IPS-18a (cell line): Measurements from ENCODE around the gene PIK3R6.

Experiments
- H3K27ac ChIP-seq: one replicate; pipeline ENCODE4 v1.5.1; 2013; ENCODE audit warnings: low read length
- H3K27me3 ChIP-seq: one replicate; pipeline ENCODE4 v1.6.1; 2013; ENCODE audit warnings: mild to moderate bottlenecking, low read length; ENCODE audit not compliant: control insufficient read depth, insufficient read depth
- H3K36me3 ChIP-seq: one replicate; pipeline ENCODE4 v1.6.1; 2013; ENCODE audit warnings: low read depth, low read length; ENCODE audit not compliant: control insufficient read depth
- H3K4me1 ChIP-seq: one replicate; pipeline ENCODE4 v1.6.1; 2013; ENCODE audit warnings: low read depth, low read length; ENCODE audit not compliant: control insufficient read depth
- H3K4me3 ChIP-seq: one replicate; pipeline ENCODE4 v1.5.1; 2013; ENCODE audit warnings: low read length
- H3K9ac ChIP-seq: one replicate; pipeline ENCODE4 v1.6.1; 2013; ENCODE audit warnings: mild to moderate bottlenecking, low read length, moderate library complexity
- H3K9me3 ChIP-seq: one replicate; pipeline ENCODE4 v1.6.1; 2013; ENCODE audit warnings: low read depth, low read length; ENCODE audit not compliant: control insufficient read depth

Gene PIK3R6

GRCh38 chr17:8904201-8904600, 36.7 kb upstream of the PIK3R6 start:
- H3K4me1 ChIP-seq, result peaks cover 11% of the 10 kb centered on the region
- H3K27ac ChIP-seq, result no peak overlapping the region
- no peaks in the 10 kb centered on the region for H3K36me3 ChIP-seq
- no peaks in the 10 kb centered on the region for H3K27me3 ChIP-seq
- no peaks in the 10 kb centered on the region for H3K9me3 ChIP-seq
- no peak overlapping the region for H3K9ac ChIP-seq
- no peak overlapping the region for H3K4me3 ChIP-seq

GRCh38 chr17:8900626-8901585, 33.4 kb upstream of the PIK3R6 start:
- Histone ChIP-seq H3K27ac (no peak overlapping the region), H3K9me3 (no peaks in the 10 kb centered on the region), H3K36me3 (no peaks in the 10 kb centered on the region), H3K27me3 (no peaks in the 10 kb centered on the region), H3K4me3 (peak overlapping the region; percentile 13), H3K4me1 (peaks cover 11% of the 10 kb centered on the region), H3K9ac (no peak overlapping the region)

- H3K4me1 ChIP-seq, result peaks cover 11% of the 10 kb centered on the region
These were observed 32.7 kb upstream of the PIK3R6 start for GRCh38 chr17:8900207-8900606.

GRCh38 chr17:8898636-8899035, 31.2 kb upstream of the PIK3R6 start:
- H3K9me3 ChIP-seq, result no peaks in the 10 kb centered on the region
- H3K27ac ChIP-seq, result no peak overlapping the region
- peaks cover 8% of the 10 kb centered on the region for H3K27me3 ChIP-seq
- H3K4me1 ChIP-seq, result peaks cover 21% of the 10 kb centered on the region
- no peak overlapping the region for H3K9ac ChIP-seq
- no peaks in the 10 kb centered on the region for H3K36me3 ChIP-seq
- no peak overlapping the region for H3K4me3 ChIP-seq

More at GRCh38 chr17:8900207-8900606, 32.7 kb upstream of the PIK3R6 start:
- Histone ChIP-seq H3K9ac (no peak overlapping the region), H3K4me3 (no peak overlapping the region), H3K27ac (no peak overlapping the region), H3K9me3 (no peaks in the 10 kb centered on the region), H3K36me3 (no peaks in the 10 kb centered on the region), H3K27me3 (no peaks in the 10 kb centered on the region)

- no peaks in the 10 kb centered on the region for H3K9me3 ChIP-seq
- H3K27me3 ChIP-seq, result peaks cover 10% of the 10 kb centered on the region
- peaks cover 25% of the 10 kb centered on the region for H3K4me1 ChIP-seq
- no peak overlapping the region for H3K27ac ChIP-seq
- H3K36me3 ChIP-seq, result no peaks in the 10 kb centered on the region
- H3K9ac ChIP-seq, result no peak overlapping the region
- no peak overlapping the region for H3K4me3 ChIP-seq
These were observed 30.7 kb upstream of the PIK3R6 start for GRCh38 chr17:8898126-8898525.

- Histone ChIP-seq H3K4me3 (no peak overlapping the region), H3K27ac (no peak overlapping the region), H3K9me3 (no peaks in the 10 kb centered on the region), H3K27me3 (peaks cover 10% of the 10 kb centered on the region), H3K4me1 (peaks cover 28% of the 10 kb centered on the region), H3K36me3 (no peaks in the 10 kb centered on the region), H3K9ac (no peak overlapping the region)
These were observed 29.5 kb upstream of the PIK3R6 start for GRCh38 chr17:8896641-8897635.

- Histone ChIP-seq H3K27ac (no peak overlapping the region), H3K4me1 (peaks cover 27% of the 10 kb centered on the region), H3K9me3 (no peaks in the 10 kb centered on the region)
These were observed 28.6 kb upstream of the PIK3R6 start for GRCh38 chr17:8896087-8896486.

GRCh38 chr17:8894673-8895578, 27.5 kb upstream of the PIK3R6 start:
- peaks cover 16% of the 10 kb centered on the region for H3K4me1 ChIP-seq
- no peak overlapping the region for H3K27ac ChIP-seq
- peak overlapping the region; percentile 25 for H3K9ac ChIP-seq
- H3K36me3 ChIP-seq, result no peaks in the 10 kb centered on the region
- peak overlapping the region; percentile 47 for H3K4me3 ChIP-seq
- H3K9me3 ChIP-seq, result no peaks in the 10 kb centered on the region
- H3K27me3 ChIP-seq, result peaks cover 10% of the 10 kb centered on the region

More at GRCh38 chr17:8896087-8896486, 28.6 kb upstream of the PIK3R6 start:
- Histone ChIP-seq H3K9ac (no peak overlapping the region), H3K36me3 (no peaks in the 10 kb centered on the region), H3K27me3 (peaks cover 10% of the 10 kb centered on the region), H3K4me3 (no peak overlapping the region)

- H3K9me3 ChIP-seq, result no peaks in the 10 kb centered on the region
- no peaks in the 10 kb centered on the region for H3K36me3 ChIP-seq
- H3K4me3 ChIP-seq, result peak overlapping the region; percentile 47
- H3K9ac ChIP-seq, result peak overlapping the region; percentile 25
- H3K4me1 ChIP-seq, result peaks cover 16% of the 10 kb centered on the region
- H3K27me3 ChIP-seq, result peaks cover 10% of the 10 kb centered on the region
- no peak overlapping the region for H3K27ac ChIP-seq
These were observed 26.8 kb upstream of the PIK3R6 start for GRCh38 chr17:8894202-8894671.

- peak overlapping the region; percentile 25 for H3K9ac ChIP-seq
- peak overlapping the region; percentile 47 for H3K4me3 ChIP-seq
- H3K36me3 ChIP-seq, result no peaks in the 10 kb centered on the region
- no peak overlapping the region for H3K27ac ChIP-seq
- no peaks in the 10 kb centered on the region for H3K9me3 ChIP-seq
- H3K27me3 ChIP-seq, result peaks cover 10% of the 10 kb centered on the region
- peaks cover 16% of the 10 kb centered on the region for H3K4me1 ChIP-seq
These were observed 26.2 kb upstream of the PIK3R6 start for GRCh38 chr17:8893621-8894201.
